HG02678 (cell line): ENCODE data around the gene SYNC.
"Not testable (repeated sequence)": the region's sequence is repeated elsewhere in the genome, so short reads cannot be mapped to it uniquely, and the experiment has no call there.

ENCODE experiments used
- ATAC-seq: cut with Tn5 transposase; IDR thresholded peaks from one replicate; pipeline ENCODE4 v1.9.1; 2021; ENCODE audit warnings: mild to moderate bottlenecking, moderate library complexity; ENCODE audit not compliant: unreplicated experiment

The SYNC gene

DNA sequence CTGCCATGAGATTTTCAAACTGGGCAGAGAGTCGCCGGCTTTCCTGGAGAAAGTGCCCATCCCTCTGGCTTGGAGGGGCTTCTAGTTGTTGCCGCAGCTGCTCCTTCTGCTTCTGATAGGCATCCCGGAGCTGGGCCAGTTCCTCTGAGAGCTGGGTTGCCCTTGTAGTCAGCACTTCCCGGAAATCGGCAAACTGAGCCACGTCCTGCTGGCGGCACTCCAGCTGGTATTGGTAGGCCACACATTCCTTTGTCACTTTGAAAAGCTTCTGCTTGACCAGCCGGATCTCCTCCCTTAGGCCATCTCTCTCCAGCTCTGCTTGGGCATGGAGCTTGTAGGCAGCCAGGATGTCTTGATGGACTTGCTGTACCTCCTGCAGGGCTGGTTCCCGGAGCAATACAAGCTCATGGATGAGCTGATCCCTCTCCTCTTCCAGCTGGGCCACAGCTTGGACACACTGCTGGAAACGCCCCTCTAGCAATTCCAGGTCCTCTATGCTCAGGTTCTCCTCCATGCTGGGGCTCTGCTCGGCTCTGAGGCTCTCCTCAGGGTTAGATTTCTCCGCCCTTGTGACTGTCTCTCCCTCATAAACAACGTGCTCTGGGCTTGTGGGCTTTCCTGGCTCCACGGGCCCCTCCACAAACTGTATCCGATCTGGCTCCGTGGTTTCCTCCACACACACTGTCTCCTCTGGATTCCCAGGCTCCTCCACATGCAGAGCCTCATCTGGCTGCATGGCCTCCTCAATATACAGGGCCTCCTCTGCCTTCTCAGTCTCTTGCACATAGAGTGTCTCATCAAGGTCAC, 7.3 kb downstream of the SYNC start:
- ATAC-seq, result no peak

- no peak for ATAC-seq
Measured at GRCh38 chr1:32693455-32694174, 9.0 kb downstream of the SYNC start.

DNA sequence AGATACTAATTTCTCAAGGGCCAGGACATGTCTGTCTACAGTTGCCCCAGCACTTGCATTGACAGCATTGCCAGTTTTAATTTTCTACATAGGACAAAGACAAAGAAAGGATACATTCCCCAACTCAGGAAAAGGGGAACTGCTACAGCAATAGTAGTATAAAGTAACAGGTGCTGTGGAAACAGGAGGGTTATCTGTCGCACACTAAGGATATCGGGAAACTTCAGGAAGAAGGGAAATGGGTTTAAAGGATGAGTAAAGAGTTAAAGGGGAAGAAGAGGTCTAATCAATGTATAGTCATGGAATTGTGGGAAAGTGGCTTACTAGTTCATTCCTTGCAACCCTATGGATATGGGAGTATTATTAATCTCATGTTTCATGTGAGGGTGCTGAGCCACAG, 16.2 kb downstream of the SYNC start:
- no peak for ATAC-seq

DNA sequence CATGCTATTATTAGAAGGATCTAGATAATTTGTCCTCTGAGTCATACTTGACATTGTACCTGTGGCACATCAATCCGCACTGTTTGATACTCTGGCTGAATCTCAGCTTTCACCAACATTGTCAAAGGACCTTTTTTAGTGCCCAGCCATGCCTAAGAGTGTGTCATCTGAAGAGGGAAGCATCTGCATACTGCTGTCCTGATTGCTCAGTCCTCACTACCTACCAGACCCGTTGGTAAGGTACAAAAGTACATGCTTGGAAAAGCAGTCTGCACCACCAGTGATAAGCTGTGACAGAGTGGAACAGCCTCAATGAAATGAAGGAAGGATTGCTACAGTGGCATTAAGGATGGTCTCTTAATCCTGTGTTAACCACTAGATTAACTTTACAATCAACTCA, 17.1 kb downstream of the SYNC start:
- no peak for ATAC-seq

DNA sequence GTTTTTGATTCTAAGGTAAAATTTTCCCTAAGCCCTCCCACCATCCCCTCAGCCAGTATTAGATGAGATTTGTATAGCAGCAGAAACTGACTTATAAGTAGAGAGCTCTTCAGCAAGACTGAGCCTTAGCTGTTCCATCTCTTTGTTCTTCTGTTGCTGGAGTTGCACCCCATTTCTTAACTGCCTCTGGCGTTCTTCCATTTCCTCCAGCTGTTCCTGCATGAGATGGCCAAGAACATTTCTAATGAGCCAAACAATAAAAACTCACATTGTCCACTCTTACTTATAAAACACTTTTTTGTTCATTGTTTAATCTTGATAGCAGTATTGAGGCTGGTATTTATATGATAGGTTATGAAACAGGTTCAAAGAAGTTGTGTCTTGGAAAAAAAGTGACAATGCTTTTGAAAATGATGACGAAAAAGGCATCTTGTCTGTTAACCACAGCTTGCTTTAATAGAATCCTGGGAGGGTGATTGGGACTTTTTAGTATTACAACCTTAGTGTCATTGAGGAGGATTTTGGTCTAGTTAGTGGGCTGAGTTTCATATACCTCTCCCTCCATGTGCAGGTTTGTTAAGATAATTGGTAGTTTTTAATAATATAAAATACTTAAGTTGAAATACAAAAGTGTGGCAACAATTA, 18.3 kb downstream of the SYNC start:
- ATAC-seq, result no peak

- no peak for ATAC-seq
Measured at GRCh38 chr1:32683397-32683796, 19.2 kb downstream of the SYNC start.

GRCh38 chr1:32681999-32682398, 20.6 kb downstream of the SYNC start:
- ATAC-seq, result no peak

DNA sequence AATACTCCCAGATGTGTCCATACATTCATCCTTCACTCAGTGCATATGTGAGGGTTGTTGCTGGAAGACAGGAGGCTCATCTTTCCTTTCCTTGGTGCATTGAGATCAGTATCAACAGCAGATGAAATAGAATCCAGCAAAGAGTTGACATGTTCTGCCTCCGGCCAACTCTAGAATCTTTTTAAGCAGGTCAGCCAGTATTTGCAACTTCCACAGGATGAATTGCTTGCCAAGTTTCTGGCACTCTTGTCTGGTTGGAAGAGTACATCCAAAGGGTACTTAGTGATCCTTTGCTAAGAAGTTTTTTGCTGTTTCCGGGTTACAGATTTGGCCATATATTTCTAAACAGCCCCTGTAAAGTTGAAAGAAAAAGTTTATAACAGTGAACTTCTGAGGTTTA, 21.1 kb downstream of the SYNC start:
- no peak for ATAC-seq

DNA sequence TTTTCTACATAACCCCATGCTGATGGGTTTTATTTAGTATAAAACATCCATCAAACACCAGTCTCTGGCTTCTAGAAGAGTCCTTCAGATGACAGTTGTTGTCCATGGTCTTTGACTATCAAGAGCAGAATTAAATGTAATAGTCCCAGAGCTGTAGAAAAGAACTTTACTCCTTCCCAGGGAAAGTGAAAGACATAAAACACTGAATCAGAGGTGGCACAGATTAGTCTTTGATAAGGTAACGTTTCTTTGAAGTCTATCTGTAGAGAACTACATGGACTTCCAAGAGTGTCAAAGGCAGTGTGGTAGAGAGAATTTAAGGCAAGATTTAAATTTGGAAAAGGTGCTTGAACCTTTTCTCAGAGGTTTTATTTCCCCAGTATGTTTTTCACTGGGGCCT, 21.9 kb downstream of the SYNC start:
- no peak for ATAC-seq

GRCh38 chr1:32679993-32680392, 22.6 kb downstream of the SYNC start:
- not testable (repeated sequence) for ATAC-seq

- ATAC-seq, result no peak
Measured at GRCh38 chr1:32676945-32677344, 25.6 kb downstream of the SYNC start.

DNA sequence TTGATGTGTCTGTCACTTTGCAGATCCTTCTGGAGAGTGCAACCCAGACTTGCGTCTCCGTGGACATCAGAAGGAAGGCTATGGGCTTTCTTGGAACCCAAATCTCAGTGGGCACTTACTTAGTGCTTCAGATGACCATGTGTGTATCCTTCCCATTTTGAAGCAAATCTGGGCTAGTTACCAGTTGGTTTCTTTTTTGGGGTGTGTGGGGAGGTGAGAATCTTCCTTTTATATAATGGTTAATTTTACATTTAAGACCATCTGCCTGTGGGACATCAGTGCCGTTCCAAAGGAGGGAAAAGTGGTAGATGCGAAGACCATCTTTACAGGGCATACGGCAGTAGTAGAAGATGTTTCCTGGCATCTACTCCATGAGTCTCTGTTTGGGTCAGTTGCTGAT, 33.9 kb downstream of the SYNC start:
- not testable (repeated sequence) for ATAC-seq

DNA sequence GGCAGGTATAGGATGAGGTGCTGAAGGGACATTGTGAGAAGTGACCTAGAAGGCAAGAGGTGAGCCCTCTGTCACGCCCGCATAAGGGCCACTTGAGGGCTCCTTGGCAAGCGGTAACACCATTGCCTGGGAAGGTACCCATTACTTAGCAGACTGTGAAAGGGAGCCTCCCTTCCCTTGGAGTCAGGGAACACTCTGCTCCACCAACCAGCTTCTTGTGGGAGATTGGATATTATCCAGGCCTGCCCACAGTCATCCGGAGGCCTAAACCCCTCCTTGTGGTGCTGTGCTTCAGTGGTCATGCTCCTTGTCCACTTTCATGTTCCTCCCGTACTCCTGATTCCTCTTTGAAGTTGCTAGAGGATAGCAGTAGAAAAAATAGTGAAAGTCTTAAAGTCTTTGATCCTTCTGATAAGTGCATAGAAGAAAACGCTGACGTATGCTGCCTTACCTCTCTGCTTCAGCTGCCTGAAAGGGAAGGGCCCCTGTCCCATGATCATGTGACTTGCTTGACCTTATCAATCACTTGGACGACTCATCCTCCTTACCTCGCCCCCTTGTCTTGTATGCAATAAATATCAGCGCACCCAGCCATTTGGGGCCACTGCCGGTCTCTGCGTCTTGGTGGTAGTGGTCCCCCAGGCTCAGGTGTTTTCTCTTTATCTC, 35.5 kb downstream of the SYNC start:
- no peak for ATAC-seq

GRCh38 chr1:32665915-32666314, 36.7 kb downstream of the SYNC start:
- no peak for ATAC-seq

GRCh38 chr1:32659581-32659980, 43.0 kb downstream of the SYNC start:
- no peak for ATAC-seq

DNA sequence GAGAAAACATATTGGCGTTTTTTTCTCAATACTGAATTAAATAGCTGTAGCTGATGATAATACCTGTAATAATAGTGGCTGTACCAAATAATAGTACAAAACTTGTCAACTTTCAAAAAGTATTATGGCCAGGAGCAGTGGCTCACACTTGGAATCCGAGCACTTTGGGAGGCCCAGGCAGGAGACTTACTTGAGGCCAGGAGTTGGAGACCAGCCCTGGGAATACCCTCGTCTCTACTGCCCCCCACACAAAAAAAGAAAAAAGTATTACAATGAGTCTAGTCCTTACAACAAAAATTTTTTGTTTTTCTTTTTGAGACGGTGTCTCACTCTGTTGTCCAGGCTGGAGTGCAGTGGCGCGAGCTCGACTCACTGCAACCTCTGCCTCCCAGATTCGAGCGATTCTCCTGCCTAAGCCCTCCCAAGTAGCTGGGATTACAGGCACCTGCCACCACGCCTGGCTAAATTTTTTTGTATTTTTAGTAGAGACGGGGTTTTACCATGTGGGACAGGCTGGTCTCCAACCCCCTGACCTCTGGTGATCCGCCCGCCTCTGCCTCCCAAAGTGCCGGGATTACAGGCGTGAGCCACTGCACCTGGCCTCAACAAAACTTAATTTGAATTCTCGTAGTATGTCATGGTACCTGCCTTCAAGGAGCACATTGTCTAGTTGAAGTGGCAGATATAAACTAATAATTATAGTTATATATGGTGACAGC, 50.2 kb downstream of the SYNC start:
- no peak for ATAC-seq

GRCh38 chr1:32651461-32652073, 51.0 kb downstream of the SYNC start:
- peak; percentile 19 for ATAC-seq

DNA sequence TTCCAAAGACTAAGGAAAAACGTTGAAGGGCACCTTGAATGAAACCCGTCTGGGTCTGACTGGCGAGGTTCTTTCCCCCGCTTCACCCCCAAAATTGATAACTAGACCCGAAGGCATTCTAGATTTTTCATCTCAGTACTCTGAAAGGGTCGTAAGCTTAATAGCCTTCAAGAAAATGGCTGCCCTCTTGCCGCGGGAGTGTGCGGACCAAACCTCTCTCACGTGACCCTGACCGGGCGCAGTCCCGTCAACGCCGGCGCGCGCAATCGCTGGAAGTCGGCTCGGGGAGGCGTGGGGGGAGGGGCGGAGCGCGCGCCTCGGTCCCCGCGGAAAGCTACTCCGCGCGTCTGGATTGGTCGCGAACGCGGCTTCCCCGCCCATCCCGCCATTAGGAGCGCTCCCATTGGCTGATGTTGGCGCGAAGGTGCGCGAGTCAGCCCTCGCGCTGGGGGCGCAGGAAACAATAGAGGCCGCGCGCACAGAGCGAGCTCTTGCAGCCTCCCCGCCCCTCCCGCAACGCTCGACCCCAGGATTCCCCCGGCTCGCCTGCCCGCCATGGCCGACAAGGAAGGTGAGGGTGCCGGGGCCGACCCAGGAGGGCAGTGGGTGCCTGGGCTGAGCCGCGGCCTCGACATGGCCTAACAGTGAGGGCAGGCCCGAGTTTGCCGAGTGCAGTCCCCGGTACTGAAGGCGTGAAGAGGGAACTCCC, 51.7 kb downstream of the SYNC start, which contains the start of gene RBBP4:
RBBP4 (plus strand) TSS at position 457 of the 709 bp plus-strand sequence; CDS start at position 556, 99 bp downstream.
- ATAC-seq, result peak; percentile 89

- ATAC-seq, result peak; percentile 60
Measured at GRCh38 chr1:32650248-32650751, 52.3 kb downstream of the SYNC start, which contains the start of gene ZBTB8OS. Gene ZBTB8OS (minus strand): TSS chr1:32650550. CDS start chr1:32650529, 21 bp downstream.
